Astrocyte (in vitro differentiated cells and primary cell): ENCODE measurements around the gene TRAF7. TPM values are rescaled to one million over a fixed set of nuclear protein-coding genes. Genes with fewer than 3 reads are reported as not detected.

Experiments
- DNase-seq: peaks from one replicate; pipeline ENCODE4 v3.0.0-alpha.2; 2010; ENCODE audit warnings: low read depth
- FAIRE-seq: peaks from 2 replicates; lab custom pipeline; 2011; peaks lifted over from hg19 to GRCh38; lab: Jason Lieb, UNC
- H2AFZ ChIP-seq: 2 replicates; pipeline ENCODE4 v1.6.0; 2012; ENCODE audit warnings: low read depth, low read length, inconsistent platforms
- H3K27ac ChIP-seq: 2 replicates; pipeline ENCODE4 v1.5.1; 2011; ENCODE audit warnings: low read depth, low read length, inconsistent platforms
- H3K27me3 ChIP-seq: 2 replicates; pipeline ENCODE4 v1.6.0; 2011; ENCODE audit warnings: low read length, inconsistent platforms; ENCODE audit not compliant: insufficient read depth
- H3K36me3 ChIP-seq: 2 replicates; pipeline ENCODE4 v1.5.1; 2011; ENCODE audit warnings: low read length, inconsistent platforms; ENCODE audit not compliant: insufficient read depth
- H3K4me1 ChIP-seq: 2 replicates; pipeline ENCODE4 v1.5.1; 2011; ENCODE audit warnings: low read length, inconsistent platforms; ENCODE audit not compliant: insufficient read depth
- H3K4me2 ChIP-seq: 2 replicates; pipeline ENCODE4 v1.6.0; 2012; ENCODE audit warnings: low read length, inconsistent platforms
- H3K4me3 ChIP-seq: 2 replicates; pipeline ENCODE4 v1.5.1; 2011; ENCODE audit warnings: low read depth, mild to moderate bottlenecking, low read length, inconsistent platforms; ENCODE audit not compliant: insufficient read depth
- H3K79me2 ChIP-seq: 2 replicates; pipeline ENCODE4 v1.6.0; 2012; ENCODE audit warnings: mild to moderate bottlenecking, low read length, inconsistent platforms; ENCODE audit not compliant: insufficient read depth
- H3K9ac ChIP-seq: 2 replicates; pipeline ENCODE4 v1.6.0; 2012; ENCODE audit warnings: mild to moderate bottlenecking, low read length, inconsistent platforms
- H3K9me3 ChIP-seq: 2 replicates; pipeline ENCODE4 v1.5.1; 2012; ENCODE audit warnings: low read depth, mild to moderate bottlenecking, low read length, inconsistent platforms; ENCODE audit not compliant: insufficient read depth
- H4K20me1 ChIP-seq: 2 replicates; pipeline ENCODE4 v1.6.0; 2012; ENCODE audit warnings: low read length, inconsistent platforms; ENCODE audit not compliant: insufficient read depth
- H3K27ac Mint-ChIP-seq: one replicate; pipeline ENCODE4 v1.8.0; 2021; ENCODE audit warnings: mild to moderate bottlenecking, mixed read lengths; ENCODE audit not compliant: unreplicated experiment
- H3K27me3 Mint-ChIP-seq: one replicate; pipeline ENCODE4 v1.8.0; 2021; ENCODE audit warnings: low read depth, mixed read lengths; ENCODE audit not compliant: unreplicated experiment
- H3K36me3 Mint-ChIP-seq: one replicate; pipeline ENCODE4 v1.8.0; 2021; ENCODE audit warnings: low read depth, mixed read lengths; ENCODE audit not compliant: unreplicated experiment
- H3K4me1 Mint-ChIP-seq: one replicate; pipeline ENCODE4 v1.8.0; 2021; ENCODE audit warnings: low read depth, mixed read lengths; ENCODE audit not compliant: unreplicated experiment
- H3K4me3 Mint-ChIP-seq: one replicate; pipeline ENCODE4 v1.8.0; 2021; ENCODE audit warnings: mild to moderate bottlenecking, moderate library complexity, mixed read lengths; ENCODE audit not compliant: unreplicated experiment
- H3K9me3 Mint-ChIP-seq: one replicate; pipeline ENCODE4 v1.8.0; 2021; ENCODE audit warnings: mild to moderate bottlenecking, mixed read lengths; ENCODE audit not compliant: unreplicated experiment
- EZH2 ChIP-seq: IDR thresholded peaks from 2 replicates; pipeline ENCODE4 v1.6.1; 2012; ENCODE audit warnings: mild to moderate bottlenecking, low read length, inconsistent platforms; ENCODE audit not compliant: insufficient read depth
- total RNA-seq: library from RNA; stranded (reverse); gene quantifications from 2 replicates; pipeline ENCODE4 v1.2.1, GENCODE V29; 2021
- TF ChIP-seq, protein P1 (sequence below): IDR thresholded peaks from 2 replicates; pipeline ENCODE4 v1.5.1; 2011; ENCODE audit warnings: low read depth, mild to moderate bottlenecking, inconsistent platforms, low read length, moderate library complexity; ENCODE audit not compliant: insufficient read depth

Gene TRAF7
- total RNA-seq, 1 donor from 2014 or later = 92.1 TPM

DNA sequence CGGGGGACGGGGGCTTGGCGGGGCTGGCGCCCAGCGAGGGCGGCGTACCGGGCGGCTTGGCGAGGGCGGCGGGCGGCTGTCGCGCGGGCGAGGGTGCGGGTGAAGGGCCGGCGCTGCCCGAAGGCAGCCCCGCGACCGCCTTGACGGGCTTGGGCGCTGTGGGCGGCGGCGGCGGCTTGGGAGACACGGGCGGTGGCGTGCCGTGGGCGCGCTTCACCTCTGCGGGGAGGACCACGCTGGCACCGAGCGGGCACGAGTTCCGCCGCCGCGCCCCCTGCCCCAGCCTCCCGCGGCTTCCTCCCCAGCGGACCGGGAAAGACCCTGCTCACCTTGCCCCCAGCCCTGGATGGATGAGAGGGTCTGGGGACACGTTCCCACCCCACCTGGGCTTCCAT lies 23.5 kb downstream of the TRAF7 start:
- H4K20me1 ChIP-seq = peaks cover 12% of the 10 kb centered on the region
- no peak overlapping the region for H3K4me3 Mint-ChIP-seq
- TF ChIP-seq EZH2 = no peak
- TF ChIP-seq, protein P1, sequence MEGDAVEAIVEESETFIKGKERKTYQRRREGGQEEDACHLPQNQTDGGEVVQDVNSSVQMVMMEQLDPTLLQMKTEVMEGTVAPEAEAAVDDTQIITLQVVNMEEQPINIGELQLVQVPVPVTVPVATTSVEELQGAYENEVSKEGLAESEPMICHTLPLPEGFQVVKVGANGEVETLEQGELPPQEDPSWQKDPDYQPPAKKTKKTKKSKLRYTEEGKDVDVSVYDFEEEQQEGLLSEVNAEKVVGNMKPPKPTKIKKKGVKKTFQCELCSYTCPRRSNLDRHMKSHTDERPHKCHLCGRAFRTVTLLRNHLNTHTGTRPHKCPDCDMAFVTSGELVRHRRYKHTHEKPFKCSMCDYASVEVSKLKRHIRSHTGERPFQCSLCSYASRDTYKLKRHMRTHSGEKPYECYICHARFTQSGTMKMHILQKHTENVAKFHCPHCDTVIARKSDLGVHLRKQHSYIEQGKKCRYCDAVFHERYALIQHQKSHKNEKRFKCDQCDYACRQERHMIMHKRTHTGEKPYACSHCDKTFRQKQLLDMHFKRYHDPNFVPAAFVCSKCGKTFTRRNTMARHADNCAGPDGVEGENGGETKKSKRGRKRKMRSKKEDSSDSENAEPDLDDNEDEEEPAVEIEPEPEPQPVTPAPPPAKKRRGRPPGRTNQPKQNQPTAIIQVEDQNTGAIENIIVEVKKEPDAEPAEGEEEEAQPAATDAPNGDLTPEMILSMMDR = no peak
- peaks cover 5% of the 10 kb centered on the region for H3K36me3 Mint-ChIP-seq
- H3K4me2 ChIP-seq = no peak overlapping the region
- H3K9me3 ChIP-seq = no peaks in the 10 kb centered on the region
- no peak overlapping the region for H3K9ac ChIP-seq
- H3K36me3 ChIP-seq = no peaks in the 10 kb centered on the region
- no peaks in the 10 kb centered on the region for H3K27me3 Mint-ChIP-seq
- H2AFZ ChIP-seq = no peak overlapping the region
- no peak overlapping the region for H3K27ac Mint-ChIP-seq
- H3K4me1 ChIP-seq = no peaks in the 10 kb centered on the region
- DNase-seq (no peak), FAIRE-seq (no peak)
- no peaks in the 10 kb centered on the region for H3K79me2 ChIP-seq
- H3K27ac ChIP-seq = no peak overlapping the region
- no peaks in the 10 kb centered on the region for H3K4me1 Mint-ChIP-seq
- H3K4me3 ChIP-seq = no peak overlapping the region
- no peaks in the 10 kb centered on the region for H3K27me3 ChIP-seq
- no peaks in the 10 kb centered on the region for H3K9me3 Mint-ChIP-seq

DNA sequence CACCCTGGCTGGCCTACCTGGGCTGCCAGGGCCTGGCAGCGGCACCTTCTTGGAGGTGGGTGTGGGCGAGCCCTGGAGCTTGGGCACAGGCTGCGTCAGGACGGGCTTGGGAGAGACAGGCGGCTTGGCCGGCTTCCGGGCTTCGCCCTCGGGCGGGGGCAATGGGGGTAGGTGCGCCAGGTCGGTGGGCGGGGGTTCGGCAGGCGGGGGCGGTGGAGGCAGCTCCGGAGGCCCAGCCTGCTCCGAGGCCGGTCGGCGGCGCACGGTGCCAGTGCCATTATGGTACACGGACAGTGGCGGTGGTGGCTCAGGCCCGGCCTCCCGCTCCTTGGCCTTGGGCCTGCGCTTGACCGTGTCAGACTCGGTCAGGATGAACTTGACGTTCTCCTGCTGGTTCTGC lies 24.0 kb downstream of the TRAF7 start:
- no peaks in the 10 kb centered on the region for H3K27me3 Mint-ChIP-seq

GRCh38 chr16:2180461-2180860 lies 24.9 kb downstream of the TRAF7 start:
- Histone ChIP-seq H3K4me3 (no peak overlapping the region), H4K20me1 (peaks cover 2% of the 10 kb centered on the region), H3K4me2 (no peak overlapping the region), H3K9me3 (no peaks in the 10 kb centered on the region), H3K27me3 (no peaks in the 10 kb centered on the region), H2AFZ (no peak overlapping the region), H3K9ac (no peak overlapping the region), H3K79me2 (no peaks in the 10 kb centered on the region), H3K27ac (no peak overlapping the region), H3K4me1 (no peaks in the 10 kb centered on the region), H3K36me3 (no peaks in the 10 kb centered on the region)
- H3K4me3 Mint-ChIP-seq = no peak overlapping the region
- no peaks in the 10 kb centered on the region for H3K27me3 Mint-ChIP-seq
- H3K36me3 Mint-ChIP-seq = peaks cover 5% of the 10 kb centered on the region
- H3K27ac Mint-ChIP-seq = no peak overlapping the region
- no peaks in the 10 kb centered on the region for H3K4me1 Mint-ChIP-seq
- DNase-seq (no peak), FAIRE-seq (no peak)
- TF ChIP-seq, protein P1 = no peak
- TF ChIP-seq EZH2 = no peak
- no peaks in the 10 kb centered on the region for H3K9me3 Mint-ChIP-seq

More for the DNA sequence above, 24.0 kb downstream of the TRAF7 start:
- H3K9ac ChIP-seq = no peak overlapping the region
- Mint-ChIP-seq H3K4me1 (no peaks in the 10 kb centered on the region), H3K4me3 (no peak overlapping the region), H3K9me3 (no peaks in the 10 kb centered on the region), H3K27ac (no peak overlapping the region), H3K36me3 (peaks cover 5% of the 10 kb centered on the region)
- FAIRE-seq (no peak), DNase-seq (no peak)
- H3K27me3 ChIP-seq = no peaks in the 10 kb centered on the region
- no peaks in the 10 kb centered on the region for H3K9me3 ChIP-seq
- H3K4me1 ChIP-seq = no peaks in the 10 kb centered on the region
- TF ChIP-seq EZH2 = no peak
- no peak overlapping the region for H3K27ac ChIP-seq
- no peaks in the 10 kb centered on the region for H3K36me3 ChIP-seq
- H4K20me1 ChIP-seq = peaks cover 11% of the 10 kb centered on the region
- no peak overlapping the region for H3K4me2 ChIP-seq
- H3K4me3 ChIP-seq = no peak overlapping the region
- no peak overlapping the region for H2AFZ ChIP-seq
- no peaks in the 10 kb centered on the region for H3K79me2 ChIP-seq
